GM10266 (cell line): ENCODE measurements around the gene MYH14.

ENCODE experiments used
- DNase-seq: peaks from one replicate; pipeline ENCODE4 v3.0.0; 2012; ENCODE audit errors: extremely low spot score
- TF ChIP-seq, protein P1 (sequence below): IDR thresholded peaks from 2 replicates; pipeline ENCODE4 v1.5.1; 2012; ENCODE audit warnings: mild to moderate bottlenecking, low read depth; ENCODE audit not compliant: control insufficient read depth, insufficient read depth; ENCODE audit errors: missing control alignments

MYH14 gene

DNA sequence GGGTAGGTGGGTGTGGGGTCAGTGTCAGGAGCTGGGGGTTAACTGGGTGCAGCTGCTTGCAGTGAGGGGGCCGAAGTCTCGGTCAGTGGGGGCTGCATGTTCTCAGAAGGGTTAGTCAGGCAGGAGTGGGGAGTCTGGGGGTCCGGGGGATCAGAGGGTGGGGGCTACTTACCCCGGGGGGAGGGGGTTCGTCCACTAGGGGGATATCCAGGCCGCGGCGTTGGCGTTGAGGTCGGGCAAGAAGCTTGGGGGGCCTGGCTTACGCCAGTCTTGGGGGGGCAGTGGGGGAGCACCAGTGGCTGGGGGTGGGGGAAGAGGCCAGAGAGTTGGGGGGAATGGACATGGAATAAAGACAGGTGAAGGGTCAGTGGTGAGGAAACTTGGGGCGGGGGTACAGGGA lies 116.6 kb downstream of the MYH14 start:
- DNase-seq, result no peak
- TF ChIP-seq, protein P1, sequence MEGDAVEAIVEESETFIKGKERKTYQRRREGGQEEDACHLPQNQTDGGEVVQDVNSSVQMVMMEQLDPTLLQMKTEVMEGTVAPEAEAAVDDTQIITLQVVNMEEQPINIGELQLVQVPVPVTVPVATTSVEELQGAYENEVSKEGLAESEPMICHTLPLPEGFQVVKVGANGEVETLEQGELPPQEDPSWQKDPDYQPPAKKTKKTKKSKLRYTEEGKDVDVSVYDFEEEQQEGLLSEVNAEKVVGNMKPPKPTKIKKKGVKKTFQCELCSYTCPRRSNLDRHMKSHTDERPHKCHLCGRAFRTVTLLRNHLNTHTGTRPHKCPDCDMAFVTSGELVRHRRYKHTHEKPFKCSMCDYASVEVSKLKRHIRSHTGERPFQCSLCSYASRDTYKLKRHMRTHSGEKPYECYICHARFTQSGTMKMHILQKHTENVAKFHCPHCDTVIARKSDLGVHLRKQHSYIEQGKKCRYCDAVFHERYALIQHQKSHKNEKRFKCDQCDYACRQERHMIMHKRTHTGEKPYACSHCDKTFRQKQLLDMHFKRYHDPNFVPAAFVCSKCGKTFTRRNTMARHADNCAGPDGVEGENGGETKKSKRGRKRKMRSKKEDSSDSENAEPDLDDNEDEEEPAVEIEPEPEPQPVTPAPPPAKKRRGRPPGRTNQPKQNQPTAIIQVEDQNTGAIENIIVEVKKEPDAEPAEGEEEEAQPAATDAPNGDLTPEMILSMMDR, result no peak

DNA sequence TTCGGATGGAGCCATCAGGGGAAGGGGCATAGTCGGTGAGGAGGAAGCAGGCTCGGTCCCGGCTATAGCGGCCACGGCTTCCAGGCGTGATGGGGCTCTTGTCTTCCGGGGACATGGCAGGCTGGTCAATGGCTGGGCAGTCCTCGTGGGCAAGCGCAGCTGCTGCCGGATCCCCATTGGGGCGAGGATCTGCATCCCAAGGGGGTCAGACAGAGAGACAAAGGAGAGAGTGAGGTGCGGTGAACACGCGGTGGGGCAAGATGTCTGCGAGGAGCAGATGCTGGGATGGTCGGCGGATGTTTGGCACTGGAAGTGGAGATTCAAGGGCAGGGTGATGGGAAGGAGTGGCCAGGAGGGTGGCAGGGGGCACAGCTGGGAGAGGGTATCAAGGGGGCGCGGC lies 117.2 kb downstream of the MYH14 start:
- TF ChIP-seq, protein P1, result no peak
- no peak for DNase-seq

DNA sequence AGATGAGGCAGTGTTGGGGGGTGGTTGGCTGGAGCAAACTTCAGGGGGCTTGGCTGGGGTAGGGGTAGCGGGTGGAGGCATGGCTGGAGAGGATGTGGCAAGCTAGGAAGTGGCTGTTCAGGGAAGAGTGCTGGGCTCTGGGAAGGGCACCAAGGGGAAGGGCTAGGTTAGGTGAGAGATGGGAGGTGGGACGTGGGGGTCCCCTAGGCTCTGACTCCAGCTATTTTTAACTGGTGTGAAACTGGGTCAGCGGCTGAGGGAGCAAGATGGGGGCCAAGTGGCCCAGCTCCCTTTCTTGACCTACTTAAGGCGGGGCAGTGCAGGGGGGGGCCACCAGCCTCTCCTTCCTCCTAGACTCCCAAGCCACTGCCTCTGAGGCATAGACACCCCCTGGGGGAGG lies 118.4 kb downstream of the MYH14 start:
- TF ChIP-seq, protein P1, result no peak
- peak; percentile 10 for DNase-seq

DNA sequence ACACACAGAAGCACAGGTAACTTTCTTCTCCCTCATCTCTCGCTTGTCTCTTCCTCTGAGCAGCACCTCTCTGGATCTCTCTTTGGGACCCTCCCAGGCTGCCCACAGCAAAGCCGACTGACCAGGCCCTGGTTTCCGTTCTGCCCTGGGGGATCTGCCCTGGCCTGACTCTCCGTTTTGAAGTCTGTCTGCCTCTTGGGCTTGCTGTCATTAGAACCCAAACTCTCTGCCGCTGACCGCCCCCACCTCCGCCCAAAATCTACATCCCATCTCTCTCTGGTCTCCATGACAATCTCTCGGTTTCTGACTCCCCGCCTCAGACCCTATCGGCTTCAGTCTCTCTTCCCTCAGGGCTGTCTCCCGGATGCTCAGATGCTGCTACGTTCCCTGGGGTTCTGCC lies 118.8 kb downstream of the MYH14 start:
- TF ChIP-seq, protein P1, result no peak
- DNase-seq, result peak; percentile 6

DNA sequence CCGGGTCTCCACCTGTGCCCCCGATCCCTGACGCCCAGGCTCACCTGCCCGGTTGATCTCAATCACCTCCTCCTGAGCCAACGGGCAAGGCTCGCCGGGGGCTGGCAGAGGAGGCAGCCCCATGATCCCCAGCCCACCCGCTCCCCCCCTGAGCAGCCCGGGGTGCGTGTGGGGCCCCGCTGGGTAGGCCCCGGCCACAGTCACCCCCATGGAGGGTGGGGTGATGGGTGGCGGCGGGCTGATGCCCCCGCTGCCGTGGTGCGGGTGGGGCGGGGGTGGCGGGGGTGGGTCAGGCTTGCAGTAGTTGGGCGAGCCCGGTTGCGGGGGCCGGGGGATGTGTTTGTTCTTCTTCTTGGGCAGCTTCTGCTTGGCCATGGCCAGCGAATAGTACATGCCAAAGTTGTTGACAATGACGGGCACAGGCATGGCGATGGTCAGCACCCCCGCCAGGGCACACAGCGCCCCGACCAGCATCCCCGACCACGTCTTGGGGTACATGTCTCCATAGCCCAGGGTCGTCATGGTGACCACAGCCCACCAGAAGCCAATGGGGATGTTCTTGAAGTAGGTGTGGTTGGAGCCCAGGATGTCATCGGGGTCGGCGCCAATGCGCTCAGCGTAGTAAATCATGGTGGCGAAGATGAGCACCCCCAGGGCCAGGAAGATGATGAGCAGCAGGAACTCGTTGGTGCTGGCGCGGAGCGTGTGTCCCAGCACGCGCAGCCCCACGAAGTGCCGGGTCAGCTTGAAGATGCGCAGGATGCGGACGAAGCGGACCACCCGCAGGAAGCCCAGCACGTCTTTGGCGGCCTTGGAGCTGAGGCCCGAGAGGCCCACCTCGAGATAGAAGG lies 119.7 kb downstream of the MYH14 start:
- TF ChIP-seq, protein P1, result no peak
- DNase-seq, result peak; percentile 19

DNA sequence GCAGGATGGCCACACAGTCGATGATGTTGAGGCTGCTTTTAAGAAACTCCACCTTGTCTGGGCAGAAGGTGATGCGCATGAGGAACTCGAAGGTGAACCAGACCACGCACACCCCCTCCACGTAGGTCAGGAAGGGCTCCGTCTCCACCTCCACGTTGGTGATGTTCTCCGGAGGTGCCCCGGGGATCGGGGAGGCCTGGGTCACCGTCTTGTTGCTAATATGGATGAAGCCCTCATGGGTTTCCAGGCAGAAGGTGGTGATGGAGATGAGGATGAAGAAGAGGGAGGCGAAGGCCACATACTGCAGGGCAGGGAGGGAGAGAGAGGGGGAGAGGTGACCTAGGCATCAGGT lies 120.3 kb downstream of the MYH14 start:
- TF ChIP-seq, protein P1, result no peak

DNA sequence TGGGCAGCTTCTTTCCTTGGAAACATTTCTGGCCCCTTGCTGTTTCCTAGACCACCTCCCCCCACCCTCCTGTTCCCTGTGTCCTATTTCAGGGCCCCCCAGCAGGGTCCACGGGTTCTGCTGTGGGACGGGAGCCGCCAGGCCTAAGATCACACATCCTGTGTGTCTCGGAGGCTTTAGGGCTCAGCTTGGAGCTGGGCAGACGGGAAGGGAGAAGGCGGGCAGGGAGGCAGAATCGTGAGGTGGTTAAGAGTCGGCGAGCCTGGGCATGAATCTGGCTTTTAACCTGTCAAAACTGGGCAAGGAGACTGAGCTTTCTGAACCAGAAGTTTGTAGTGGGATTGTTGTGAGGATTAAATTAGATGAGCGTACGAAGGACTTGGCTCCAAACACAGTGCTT lies 120.9 kb downstream of the MYH14 start:
- TF ChIP-seq, protein P1, result no peak
- no peak for DNase-seq

More for the DNA sequence above, 120.3 kb downstream of the MYH14 start:
- DNase-seq, result peak; percentile 27
